Skeletal muscle tissue (tissue), 5 donors: ENCODE measurements around the gene MRI1. TPM values are rescaled to one million over a fixed set of nuclear protein-coding genes. Genes with fewer than 3 reads are reported as not detected.

Experiments
- H3K27ac ChIP-seq: one replicate; pipeline ENCODE4 v1.7.0; 2013; ENCODE audit warnings: mild to moderate bottlenecking, low read depth, low read length, inconsistent platforms
- H3K27me3 ChIP-seq, 3 donors: one replicate each; pipeline ENCODE4 v1.7.0; 2013; ENCODE audit warnings: low read length in 3 of 3; ENCODE audit not compliant: control insufficient read depth in 3 of 3, insufficient read depth in 3 of 3
- H3K36me3 ChIP-seq, 3 donors: one replicate each; pipeline ENCODE4 v1.7.0; 2013; ENCODE audit warnings: low read length in 3 of 3; ENCODE audit not compliant: control insufficient read depth in 3 of 3, insufficient read depth in 3 of 3
- H3K4me1 ChIP-seq, 3 donors: one replicate each; pipeline ENCODE4 v1.7.0; 2013; ENCODE audit warnings: low read length in 3 of 3, mild to moderate bottlenecking in 3 of 3; ENCODE audit not compliant: control insufficient read depth in 3 of 3, insufficient read depth in 3 of 3
- H3K4me3 ChIP-seq, 3 donors: one replicate each; pipeline ENCODE4 v1.7.0; 2013; ENCODE audit warnings: low read length in 3 of 3
- H3K9ac ChIP-seq, 3 donors: one replicate each; pipeline ENCODE4 v1.7.0; 2013; ENCODE audit warnings: low read length in 3 of 3, mild to moderate bottlenecking in 3 of 3, moderate library complexity in 2 of 3, low read depth in 1 of 3
- H3K9me3 ChIP-seq, 3 donors: one replicate each; pipeline ENCODE4 v1.7.0; 2013; ENCODE audit warnings: low read length in 3 of 3; ENCODE audit not compliant: control insufficient read depth in 3 of 3
- small RNA-seq: library from RNA; depleted of rRNA; stranded (forward); fragments of <200 nt; gene quantifications from one replicate; pipeline ENCODE3, GENCODE V24; 2014
- total RNA-seq: library from RNA; depleted of rRNA; stranded (reverse); fragments of >200 nt; gene quantifications from one replicate; pipeline ENCODE4 v1.2.3, GENCODE V29; 2014
- donor health status: Osteomylitis.

Gene MRI1
- total RNA-seq, 1 donor from 2014 or later, result 16.2 TPM

- Histone ChIP-seq H3K4me1 (no peaks in the 10 kb centered on the region), H3K36me3 (peaks cover 0 to 7% (median 6%) of the 10 kb centered on the region in 3 donors), H3K9ac (no peak overlapping the region), H3K4me3 (no peak overlapping the region), H3K9me3 (no peaks in the 10 kb centered on the region), H3K27ac (no peak overlapping the region), H3K27me3 (no peaks in the 10 kb centered on the region)
Measured at GRCh38 chr19:13817018-13817614, 52.8 kb downstream of the MRI1 start.

- H3K4me3 ChIP-seq, result no peak overlapping the region
- H3K27ac ChIP-seq, result no peak overlapping the region
- H3K9me3 ChIP-seq, result no peaks in the 10 kb centered on the region
- H3K27me3 ChIP-seq, result no peaks in the 10 kb centered on the region
- H3K36me3 ChIP-seq, result peaks cover 0 to 7% (median 5%) of the 10 kb centered on the region in 3 donors
- H3K4me1 ChIP-seq, result no peaks in the 10 kb centered on the region
- H3K9ac ChIP-seq, result no peak overlapping the region
Measured at GRCh38 chr19:13817615-13818371, 53.5 kb downstream of the MRI1 start.

DNA sequence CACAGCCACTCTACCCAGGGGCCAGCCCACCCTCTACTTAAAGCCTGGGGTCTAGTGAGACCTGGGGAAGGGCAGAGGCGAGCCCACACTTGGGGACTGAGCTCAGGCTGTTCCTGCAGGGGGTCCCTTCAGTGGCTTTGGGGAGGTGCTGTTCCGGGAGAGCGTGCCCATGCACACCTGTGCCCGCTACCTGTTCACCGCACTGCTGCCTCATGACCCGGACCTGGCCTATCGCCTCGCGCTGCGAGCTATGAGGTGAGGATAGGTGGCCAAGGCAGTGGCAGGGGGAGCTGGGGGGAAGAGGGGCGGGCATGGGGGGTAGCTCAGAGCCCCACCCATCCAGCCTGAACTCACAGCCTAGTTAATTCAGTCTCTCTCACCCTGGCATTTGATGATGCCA lies 54.9 kb downstream of the MRI1 start:
- Histone ChIP-seq H3K9me3 (no peaks in the 10 kb centered on the region), H3K27me3 (no peaks in the 10 kb centered on the region), H3K4me1 (peaks cover 0 to 3% (median 3%) of the 10 kb centered on the region in 3 donors), H3K4me3 (no peak overlapping the region), H3K27ac (no peak overlapping the region), H3K36me3 (peaks cover 0 to 2% (median 0%) of the 10 kb centered on the region in 3 donors), H3K9ac (no peak overlapping the region)

- Histone ChIP-seq H3K27ac (no peak overlapping the region), H3K9ac (no peak overlapping the region), H3K4me3 (no peak overlapping the region), H3K27me3 (no peaks in the 10 kb centered on the region), H3K9me3 (no peaks in the 10 kb centered on the region), H3K4me1 (peaks cover 0 to 3% (median 3%) of the 10 kb centered on the region in 3 donors), H3K36me3 (peaks cover 0 to 3% (median 0%) of the 10 kb centered on the region in 3 donors)
Measured at GRCh38 chr19:13821292-13821691, 57.0 kb downstream of the MRI1 start.

DNA sequence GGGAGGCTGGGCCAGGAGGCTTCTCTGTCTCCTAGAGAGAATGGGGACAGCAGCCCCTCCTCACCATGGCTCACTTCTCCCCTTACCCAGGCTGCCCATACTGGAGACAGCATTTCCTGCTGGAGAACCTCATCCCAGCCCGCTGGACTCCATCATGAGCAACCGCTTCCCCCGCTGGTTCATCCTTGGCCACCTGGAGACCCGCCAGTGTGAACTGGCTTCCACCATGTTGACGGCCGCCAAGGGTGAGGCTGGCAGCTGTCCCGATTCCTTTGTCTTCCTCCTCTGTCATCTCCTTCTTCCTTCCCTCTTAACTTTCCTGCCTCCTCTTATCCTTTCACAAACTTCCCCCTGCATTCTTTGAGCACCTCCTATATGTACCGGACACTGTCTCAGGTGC lies 58.9 kb downstream of the MRI1 start:
- Histone ChIP-seq H3K9ac (no peak overlapping the region), H3K27ac (no peak overlapping the region), H3K27me3 (no peaks in the 10 kb centered on the region), H3K9me3 (no peaks in the 10 kb centered on the region), H3K36me3 (peaks cover 0 to 3% (median 3%) of the 10 kb centered on the region in 3 donors), H3K4me1 (peaks cover 0 to 3% (median 3%) of the 10 kb centered on the region in 3 donors), H3K4me3 (no peak overlapping the region)

Small RNA genes lying within 50 kb of the gene (small RNA-seq; reads per million reads assigned to genes)
- not detected for gene RN7SL619P

Other genes with a start within 250 kb of the MRI1 start
- gene C19orf53, start 9.9 kb downstream of the MRI1 start, total RNA-seq, result 36.0 TPM
- 2.6 TPM for gene ZSWIM4, start 30.9 kb downstream of the MRI1 start, total RNA-seq
- not detected for gene NANOS3, start 112.6 kb downstream of the MRI1 start, total RNA-seq
- gene BRME1, start 141.6 kb downstream of the MRI1 start, total RNA-seq, result 1.6 TPM
- 2.1 TPM for gene CC2D1A, start 141.7 kb downstream of the MRI1 start, total RNA-seq
- gene PODNL1, start 173.9 kb downstream of the MRI1 start, total RNA-seq, result not detected
- 6.3 TPM for gene DCAF15, start 188.0 kb downstream of the MRI1 start, total RNA-seq
- gene RFX1, start 241.8 kb downstream of the MRI1 start, total RNA-seq, result 4.7 TPM